Loucy (cell line): Measurements from ENCODE around the gene CSPG4.

ENCODE experiments used
- CTCF ChIP-seq: fragments of 200-600 bp; sonication (generic); conservative IDR thresholded peaks from 2 replicates; pipeline ENCODE4 v1.5.1; 2014; ENCODE audit warnings: mild to moderate bottlenecking, antibody characterized with exemption, low read length
- EZH2phosphoT487 ChIP-seq: fragments of 200-600 bp; IDR thresholded peaks from 2 replicates; pipeline ENCODE4 v1.6.1; 2018; ENCODE audit warnings: antibody characterized with exemption, mild to moderate bottlenecking, moderate library complexity, borderline replicate concordance

- TF ChIP-seq CTCF (no peak), EZH2phosphoT487 (no peak)
Measured at GRCh38 chr15:75753145-75753544, 40.5 kb upstream of the CSPG4 start.
